ENCODE measurements around the gene AKAP9.
A peak's percentile ranks its signal among the peaks of the same experiment; 100 is the strongest.

The AKAP9 gene

DNA sequence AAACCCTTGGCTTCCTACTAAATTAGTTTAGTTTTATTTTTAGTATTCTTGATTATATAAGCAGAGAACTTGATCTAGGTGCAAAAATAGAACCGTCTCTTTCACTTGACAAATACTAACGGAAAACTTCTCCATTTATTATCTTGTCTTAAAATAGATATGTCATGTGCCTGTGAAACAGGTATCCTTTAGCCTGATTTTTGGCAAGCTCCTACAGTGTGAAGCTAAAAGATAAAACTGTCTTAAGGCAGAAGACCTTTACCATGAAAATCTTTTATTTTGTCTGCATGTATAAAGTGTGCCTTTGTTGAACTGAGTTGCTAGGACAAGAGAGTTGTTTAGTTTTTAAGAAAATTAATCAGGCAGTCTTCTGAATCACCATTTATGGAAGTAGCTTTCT lies 103.0 kb downstream of the AKAP9 start:
- Mint-ChIP-seq H3K27ac (no peak overlapping the region), H3K4me1 (no peaks in the 10 kb centered on the region), H3K9me3 (no peaks in the 10 kb centered on the region), H3K4me3 (no peak overlapping the region), H3K36me3 (peaks cover 23% of the 10 kb centered on the region), H3K27me3 (no peaks in the 10 kb centered on the region)
- DNase-seq (ENCODE audit: low spot score in 2 of 2): no peak
- no peak for ATAC-seq (ENCODE audit: low read depth)

DNA sequence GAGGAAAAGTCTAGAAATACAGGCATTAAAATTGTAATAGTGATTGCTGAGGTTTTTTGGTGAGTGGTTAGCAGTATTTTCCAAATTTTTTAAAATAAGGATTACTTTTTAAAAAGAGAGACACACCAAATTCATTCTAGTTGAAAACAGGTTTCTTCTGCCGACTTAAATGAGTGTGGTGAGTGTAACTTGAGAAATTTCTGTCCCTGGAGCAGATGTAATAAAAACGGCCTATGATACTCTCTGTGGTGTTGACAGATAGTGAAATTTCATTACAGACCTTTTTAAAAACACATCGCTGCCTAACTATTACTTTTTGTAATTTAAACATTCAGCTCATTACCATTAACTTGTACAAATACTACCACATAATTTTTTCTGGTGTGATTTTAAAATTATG lies 103.5 kb downstream of the AKAP9 start:
- no peaks in the 10 kb centered on the region for H3K27me3 Mint-ChIP-seq
- no peaks in the 10 kb centered on the region for H3K4me1 Mint-ChIP-seq
- ATAC-seq (ENCODE audit: low read depth) (no peak), DNase-seq (ENCODE audit: low spot score in 2 of 2) (no peak)
- H3K36me3 Mint-ChIP-seq: peaks cover 23% of the 10 kb centered on the region
- H3K4me3 Mint-ChIP-seq: no peak overlapping the region
- no peaks in the 10 kb centered on the region for H3K9me3 Mint-ChIP-seq
- no peak overlapping the region for H3K27ac Mint-ChIP-seq

DNA sequence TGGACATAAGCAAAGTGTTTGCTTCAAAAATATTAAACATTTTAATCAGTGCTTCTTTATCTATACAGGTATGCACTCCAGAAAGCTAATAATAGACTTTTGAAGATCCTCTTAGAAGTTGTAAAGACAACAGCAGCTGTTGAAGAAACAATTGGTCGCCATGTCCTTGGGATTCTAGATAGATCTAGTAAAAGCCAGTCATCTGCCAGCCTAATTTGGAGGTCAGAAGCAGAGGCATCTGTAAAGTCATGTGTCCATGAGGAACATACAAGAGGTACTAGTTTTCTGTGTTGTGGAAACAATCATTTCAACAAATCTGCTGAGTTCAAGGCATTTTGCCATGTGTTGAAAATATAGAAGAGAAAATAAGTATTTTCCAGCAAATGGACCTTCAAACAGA lies 104.3 kb downstream of the AKAP9 start:
- Mint-ChIP-seq H3K9me3 (no peaks in the 10 kb centered on the region), H3K4me3 (no peak overlapping the region), H3K36me3 (peaks cover 26% of the 10 kb centered on the region), H3K4me1 (no peaks in the 10 kb centered on the region), H3K27ac (no peak overlapping the region), H3K27me3 (no peaks in the 10 kb centered on the region)
- DNase-seq (ENCODE audit: low spot score in 2 of 2): no peak
- ATAC-seq (ENCODE audit: low read depth): no peak

DNA sequence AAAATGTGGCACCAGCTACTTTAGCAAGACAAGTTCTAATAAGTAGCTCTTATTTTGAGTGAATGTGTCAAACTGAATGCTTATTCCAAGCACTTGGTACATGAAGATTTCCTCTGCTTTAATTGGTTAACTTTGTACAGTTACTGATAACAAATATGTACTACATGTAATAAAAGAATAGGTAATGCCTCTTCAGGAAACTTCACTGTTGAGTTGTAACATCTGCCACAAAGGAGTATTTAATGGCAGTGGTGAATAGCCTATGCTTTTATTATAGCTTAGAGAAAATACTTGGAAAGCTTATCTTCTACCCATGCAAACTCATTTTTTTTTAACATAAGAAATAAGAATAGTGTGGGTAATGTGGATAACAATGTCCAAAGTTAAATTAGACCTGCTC lies 111.0 kb downstream of the AKAP9 start:
- H3K27ac Mint-ChIP-seq: no peak overlapping the region
- no peak overlapping the region for H3K4me3 Mint-ChIP-seq
- peaks cover 2% of the 10 kb centered on the region for H3K4me1 Mint-ChIP-seq
- DNase-seq (ENCODE audit: low spot score in 2 of 2): no peak
- no peaks in the 10 kb centered on the region for H3K27me3 Mint-ChIP-seq
- H3K9me3 Mint-ChIP-seq: no peaks in the 10 kb centered on the region
- H3K36me3 Mint-ChIP-seq: peaks cover 22% of the 10 kb centered on the region
- no peak for ATAC-seq (ENCODE audit: low read depth)

DNA sequence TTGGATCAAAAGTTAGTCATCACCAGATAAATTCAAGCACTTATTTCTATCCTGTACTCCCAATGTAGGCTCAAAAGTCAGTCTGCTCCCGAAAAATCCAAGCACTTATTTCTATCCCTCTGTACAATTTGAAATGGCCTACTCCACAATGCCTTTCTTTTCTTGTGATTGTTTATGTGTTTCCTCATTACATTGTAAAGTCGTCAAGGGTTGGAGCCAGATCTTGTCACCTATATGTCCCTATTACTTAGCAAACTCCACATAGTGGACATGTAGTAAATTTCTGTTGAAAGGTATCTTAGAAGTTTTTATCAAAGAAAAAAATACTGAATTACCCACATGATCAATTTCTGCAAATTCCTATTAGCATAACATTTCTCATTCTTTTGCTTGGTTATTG lies 111.5 kb downstream of the AKAP9 start:
- DNase-seq (ENCODE audit: low spot score in 2 of 2): no peak
- Mint-ChIP-seq H3K36me3 (peaks cover 22% of the 10 kb centered on the region), H3K27me3 (no peaks in the 10 kb centered on the region), H3K27ac (no peak overlapping the region), H3K9me3 (no peaks in the 10 kb centered on the region), H3K4me1 (peaks cover 2% of the 10 kb centered on the region), H3K4me3 (no peak overlapping the region)
- ATAC-seq (ENCODE audit: low read depth): no peak

DNA sequence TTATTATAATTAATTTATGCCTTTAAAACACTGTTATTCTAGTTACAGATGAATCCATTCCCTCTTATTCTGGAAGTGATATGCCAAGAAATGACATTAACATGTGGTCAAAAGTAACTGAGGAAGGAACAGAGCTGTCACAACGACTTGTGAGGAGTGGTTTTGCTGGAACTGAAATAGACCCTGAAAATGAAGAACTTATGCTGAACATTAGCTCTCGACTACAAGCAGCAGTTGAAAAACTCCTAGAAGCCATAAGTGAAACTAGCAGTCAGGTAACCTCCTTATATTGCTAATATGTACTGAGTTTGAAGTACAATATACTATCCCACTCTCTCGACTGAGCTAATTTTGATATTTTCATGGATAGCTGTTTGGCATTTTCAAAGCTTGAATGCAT lies 112.0 kb downstream of the AKAP9 start:
- no peak overlapping the region for H3K27ac Mint-ChIP-seq
- DNase-seq (ENCODE audit: low spot score in 2 of 2): no peak
- peaks cover 5% of the 10 kb centered on the region for H3K4me1 Mint-ChIP-seq
- peaks cover 22% of the 10 kb centered on the region for H3K36me3 Mint-ChIP-seq
- H3K4me3 Mint-ChIP-seq: no peak overlapping the region
- no peaks in the 10 kb centered on the region for H3K27me3 Mint-ChIP-seq
- H3K9me3 Mint-ChIP-seq: no peaks in the 10 kb centered on the region
- no peak for ATAC-seq (ENCODE audit: low read depth)

GRCh38 chr7:92053312-92053711 lies 112.7 kb downstream of the AKAP9 start:
- Mint-ChIP-seq H3K4me1 (peaks cover 5% of the 10 kb centered on the region), H3K4me3 (no peak overlapping the region), H3K36me3 (peaks cover 21% of the 10 kb centered on the region), H3K27me3 (no peaks in the 10 kb centered on the region), H3K9me3 (no peaks in the 10 kb centered on the region), H3K27ac (no peak overlapping the region)
- no peak for DNase-seq (ENCODE audit: low spot score in 2 of 2)
- ATAC-seq (ENCODE audit: low read depth): no peak

DNA sequence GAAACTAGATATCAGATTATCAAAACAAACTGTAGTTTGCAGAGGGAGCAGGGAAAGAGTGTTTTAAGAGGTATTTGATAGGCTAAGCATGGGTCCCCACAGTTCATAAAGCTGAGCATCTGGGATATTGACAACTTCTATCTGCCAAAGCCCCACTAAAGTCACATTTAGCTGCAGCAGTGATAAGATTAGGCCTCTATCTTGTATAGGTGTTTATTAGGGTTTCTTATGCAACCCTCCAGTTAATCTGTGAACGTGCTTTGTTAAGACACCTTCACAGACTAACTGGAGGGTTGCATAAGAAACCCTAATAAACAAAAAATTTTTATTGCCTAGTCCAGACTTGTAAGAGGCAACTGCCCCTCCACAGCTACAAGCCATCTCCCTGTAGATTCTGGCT lies 115.6 kb downstream of the AKAP9 start:
- peaks cover 3% of the 10 kb centered on the region for H3K4me1 Mint-ChIP-seq
- DNase-seq (ENCODE audit: low spot score in 2 of 2) (no peak), ATAC-seq (ENCODE audit: low read depth) (no peak)
- no peaks in the 10 kb centered on the region for H3K27me3 Mint-ChIP-seq
- no peak overlapping the region for H3K4me3 Mint-ChIP-seq
- no peak overlapping the region for H3K27ac Mint-ChIP-seq
- H3K9me3 Mint-ChIP-seq: no peaks in the 10 kb centered on the region
- peaks cover 10% of the 10 kb centered on the region for H3K36me3 Mint-ChIP-seq

DNA sequence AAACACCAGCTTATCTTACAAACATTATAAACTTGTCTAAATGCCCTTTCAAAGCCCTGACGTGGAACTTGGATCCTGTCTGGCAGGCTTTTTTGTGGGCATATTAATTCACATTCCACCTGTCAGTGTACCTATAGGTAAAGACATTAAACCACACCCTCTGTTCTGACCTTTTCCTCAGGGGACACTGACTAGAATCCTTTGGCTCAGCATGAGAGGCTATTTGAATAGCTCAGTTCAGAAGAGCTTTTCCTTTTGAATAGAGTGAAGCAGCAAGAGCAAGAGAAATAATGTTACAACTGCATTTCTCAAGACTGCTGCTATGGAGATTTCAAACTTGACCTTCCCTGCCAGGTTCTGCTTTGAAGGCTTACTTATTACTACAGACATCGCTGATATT lies 116.7 kb downstream of the AKAP9 start:
- Mint-ChIP-seq H3K27me3 (no peaks in the 10 kb centered on the region), H3K27ac (no peak overlapping the region), H3K4me1 (peaks cover 3% of the 10 kb centered on the region), H3K36me3 (peaks cover 11% of the 10 kb centered on the region), H3K9me3 (no peaks in the 10 kb centered on the region), H3K4me3 (no peak overlapping the region)
- ATAC-seq (ENCODE audit: low read depth): no peak
- DNase-seq (ENCODE audit: low spot score in 2 of 2): no peak

GRCh38 chr7:92058040-92058439 lies 117.4 kb downstream of the AKAP9 start:
- Mint-ChIP-seq H3K36me3 (peaks cover 9% of the 10 kb centered on the region), H3K4me1 (peaks cover 3% of the 10 kb centered on the region), H3K27me3 (no peaks in the 10 kb centered on the region), H3K27ac (no peak overlapping the region), H3K4me3 (no peak overlapping the region), H3K9me3 (no peaks in the 10 kb centered on the region)
- ATAC-seq (ENCODE audit: low read depth) (no peak), DNase-seq (ENCODE audit: low spot score in 2 of 2) (no peak)

DNA sequence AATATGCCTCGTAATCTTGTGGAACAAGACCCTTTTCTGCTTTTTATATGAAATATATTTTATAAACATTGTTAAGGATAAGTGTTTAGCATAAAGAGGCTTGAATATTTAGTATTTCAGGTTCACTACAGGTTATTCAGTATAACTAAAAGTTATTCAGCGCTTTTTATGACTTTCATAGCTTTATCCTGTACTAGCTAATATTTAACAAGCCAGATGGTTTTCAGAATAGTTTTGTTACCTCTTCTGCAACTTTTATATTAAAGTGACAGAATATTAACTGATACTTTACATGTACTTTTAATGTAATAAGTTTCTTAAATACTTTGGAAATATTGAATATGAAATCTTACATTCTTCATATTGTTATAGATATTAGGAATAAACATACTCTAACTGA lies 118.2 kb downstream of the AKAP9 start:
- Mint-ChIP-seq H3K4me1 (peaks cover 3% of the 10 kb centered on the region), H3K27ac (no peak overlapping the region), H3K27me3 (no peaks in the 10 kb centered on the region), H3K36me3 (peaks cover 10% of the 10 kb centered on the region), H3K9me3 (no peaks in the 10 kb centered on the region), H3K4me3 (no peak overlapping the region)
- DNase-seq (ENCODE audit: low spot score in 2 of 2) (no peak), ATAC-seq (ENCODE audit: low read depth) (no peak)

DNA sequence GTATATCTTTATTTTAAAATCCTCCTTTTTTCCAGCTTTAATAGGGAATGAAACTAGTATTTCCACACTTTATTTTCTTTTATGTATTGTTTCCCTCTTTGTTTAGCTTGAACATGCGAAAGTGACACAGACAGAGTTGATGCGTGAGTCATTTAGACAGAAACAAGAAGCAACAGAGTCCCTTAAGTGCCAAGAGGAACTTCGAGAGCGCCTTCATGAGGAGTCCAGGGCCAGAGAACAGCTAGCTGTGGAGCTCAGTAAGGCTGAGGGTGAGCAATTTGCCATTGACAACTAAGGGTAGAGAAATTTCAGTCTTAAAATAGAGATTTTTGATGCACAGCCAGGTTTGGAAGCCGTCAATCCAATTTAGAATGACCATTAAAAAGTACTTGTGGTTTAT lies 120.5 kb downstream of the AKAP9 start:
- Mint-ChIP-seq H3K36me3 (peaks cover 12% of the 10 kb centered on the region), H3K4me1 (peaks cover 3% of the 10 kb centered on the region), H3K9me3 (no peaks in the 10 kb centered on the region), H3K4me3 (no peak overlapping the region), H3K27me3 (no peaks in the 10 kb centered on the region), H3K27ac (no peak overlapping the region)
- ATAC-seq (ENCODE audit: low read depth) (no peak), DNase-seq (ENCODE audit: low spot score in 2 of 2) (no peak)

- Mint-ChIP-seq H3K36me3 (peaks cover 25% of the 10 kb centered on the region), H3K4me3 (no peak overlapping the region), H3K27ac (no peak overlapping the region), H3K27me3 (no peaks in the 10 kb centered on the region), H3K4me1 (no peaks in the 10 kb centered on the region), H3K9me3 (no peaks in the 10 kb centered on the region)
- DNase-seq (ENCODE audit: low spot score in 2 of 2) (no peak), ATAC-seq (ENCODE audit: low read depth) (no peak)
These were observed 123.9 kb downstream of the AKAP9 start for GRCh38 chr7:92064438-92065029.

DNA sequence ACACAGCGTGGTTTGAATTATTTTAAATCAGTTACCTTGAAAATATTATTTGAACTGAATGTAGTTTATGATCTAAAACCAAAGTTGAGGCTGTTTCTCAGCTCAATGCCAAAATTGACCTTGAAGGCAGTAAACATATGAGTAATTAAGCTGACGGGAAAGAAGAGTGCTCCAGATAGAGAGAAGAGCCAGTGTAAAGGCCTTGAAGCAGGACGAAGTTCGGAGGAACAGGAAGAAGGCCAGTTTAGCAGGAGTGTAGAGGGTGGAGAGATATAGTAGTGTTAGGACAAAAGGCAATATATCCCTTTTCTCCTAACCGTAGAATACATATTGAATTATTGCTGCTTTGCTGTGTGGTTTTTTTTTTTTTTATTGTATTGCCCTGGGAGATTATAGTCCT lies 130.4 kb downstream of the AKAP9 start:
- DNase-seq (ENCODE audit: low spot score in 2 of 2) (no peak), ATAC-seq (ENCODE audit: low read depth) (no peak)
- H3K9me3 Mint-ChIP-seq: no peaks in the 10 kb centered on the region
- H3K36me3 Mint-ChIP-seq: peaks cover 41% of the 10 kb centered on the region
- no peak overlapping the region for H3K27ac Mint-ChIP-seq
- H3K27me3 Mint-ChIP-seq: no peaks in the 10 kb centered on the region
- H3K4me1 Mint-ChIP-seq: no peaks in the 10 kb centered on the region
- no peak overlapping the region for H3K4me3 Mint-ChIP-seq

GRCh38 chr7:92072121-92072520 lies 131.5 kb downstream of the AKAP9 start:
- no peak for DNase-seq (ENCODE audit: low spot score in 2 of 2)
- no peaks in the 10 kb centered on the region for H3K9me3 Mint-ChIP-seq
- peak overlapping the region; percentile 38 for H3K27ac Mint-ChIP-seq
- no peak overlapping the region for H3K4me3 Mint-ChIP-seq
- ATAC-seq (ENCODE audit: low read depth): no peak
- H3K27me3 Mint-ChIP-seq: no peaks in the 10 kb centered on the region
- H3K36me3 Mint-ChIP-seq: peaks cover 37% of the 10 kb centered on the region
- H3K4me1 Mint-ChIP-seq: no peaks in the 10 kb centered on the region

Data from memory B cell (primary cell).